Bone marrow (tissue), 2 donors: Measurements from ENCODE around the gene NRDC.

ENCODE experiments used
- DNase-seq, 2 donors: peaks; one replicate each; lab custom pipeline; 2025; lab: John Stamatoyannopoulos, UW

Gene NRDC

GRCh38 chr1:51758310-51758709 lies 120.2 kb downstream of the NRDC start:
- no peak for DNase-seq

- no peak for DNase-seq
Measured at GRCh38 chr1:51756290-51756689, 122.2 kb downstream of the NRDC start.

DNA sequence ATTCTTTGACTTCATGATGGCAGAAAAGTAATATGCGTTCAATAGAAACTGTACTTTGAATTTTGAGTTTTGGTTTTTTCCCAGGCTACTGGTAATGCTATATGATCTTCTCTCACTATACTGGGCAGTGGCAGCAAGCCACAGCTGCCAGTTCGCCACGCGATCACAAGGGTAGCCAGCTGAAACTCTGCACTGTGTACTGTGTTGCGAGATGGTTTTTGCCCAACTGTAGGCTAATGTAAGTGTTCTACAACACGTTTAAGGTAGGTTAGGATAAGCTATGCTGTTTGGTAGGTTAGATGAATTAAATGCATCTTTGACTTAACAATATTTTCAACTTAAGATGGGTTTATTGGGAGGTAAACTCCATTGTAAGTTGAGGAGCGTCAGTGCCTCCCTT lies 123.1 kb downstream of the NRDC start:
- DNase-seq = no peak

- no peak for DNase-seq
Measured at GRCh38 chr1:51754666-51755065, 123.9 kb downstream of the NRDC start.

- no peak for DNase-seq
Measured at GRCh38 chr1:51753969-51754368, 124.6 kb downstream of the NRDC start.

DNA sequence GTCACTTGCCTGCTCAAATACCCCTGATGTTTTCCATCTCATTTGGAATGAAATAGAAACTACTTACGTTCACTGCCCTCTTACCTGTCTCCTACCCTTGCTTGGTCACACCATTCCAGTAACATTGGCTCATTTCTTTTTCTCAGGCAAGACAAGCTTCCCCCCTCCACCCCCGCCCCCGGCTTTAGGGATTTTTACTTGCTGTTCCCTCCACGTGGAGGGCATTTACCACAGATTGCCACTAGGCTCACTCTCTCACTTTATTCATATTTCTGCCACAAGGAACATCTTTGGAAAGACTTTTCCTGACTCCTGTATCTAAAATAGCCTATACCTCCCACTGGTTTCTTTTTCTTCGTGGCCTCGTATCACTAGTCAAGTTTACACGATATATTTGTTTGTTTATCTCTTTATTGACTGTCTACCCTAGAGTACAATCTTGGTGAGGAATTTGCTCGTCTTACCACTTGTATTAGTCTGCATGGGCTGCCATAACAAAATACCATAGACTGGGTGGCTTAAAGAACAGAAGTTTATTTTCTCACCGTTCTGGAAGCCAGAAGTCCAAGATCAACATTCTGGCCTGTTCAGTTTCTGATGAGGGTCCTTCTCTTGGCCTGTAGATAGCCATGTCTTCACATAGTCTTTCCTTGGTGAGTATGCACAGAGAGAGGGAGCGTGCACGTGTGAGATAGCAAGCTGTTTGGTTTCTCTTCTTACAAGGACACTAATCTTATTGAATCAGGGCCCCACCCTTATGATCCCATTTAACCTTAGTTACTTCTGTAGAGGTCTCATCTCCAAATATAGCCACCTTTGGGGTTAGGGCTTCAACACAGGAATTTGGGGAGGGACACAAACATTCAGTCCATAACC lies 126.2 kb downstream of the NRDC start:
- no peak for DNase-seq

GRCh38 chr1:51750729-51751128 lies 127.8 kb downstream of the NRDC start:
- DNase-seq = no peak

DNA sequence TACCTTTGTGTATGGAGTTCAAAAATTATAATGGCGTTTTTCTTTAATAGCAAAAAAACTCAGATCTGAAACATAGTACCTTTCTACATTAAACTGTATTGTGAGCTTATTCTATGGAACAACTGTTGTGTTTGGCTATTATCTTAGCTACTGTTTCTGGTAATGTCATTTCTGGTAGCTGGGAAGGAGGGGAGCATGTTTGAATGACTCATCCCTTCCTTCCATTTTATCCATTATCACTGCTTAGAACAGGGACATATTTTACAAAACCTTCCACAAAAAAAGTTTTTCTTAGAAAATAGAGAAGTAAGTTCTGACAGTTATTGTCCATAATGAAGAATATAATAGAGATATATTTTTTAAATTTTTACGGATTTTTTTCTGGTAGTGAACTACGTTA lies 128.3 kb downstream of the NRDC start:
- DNase-seq = peak in 1 of 2 donors; percentile 69

DNA sequence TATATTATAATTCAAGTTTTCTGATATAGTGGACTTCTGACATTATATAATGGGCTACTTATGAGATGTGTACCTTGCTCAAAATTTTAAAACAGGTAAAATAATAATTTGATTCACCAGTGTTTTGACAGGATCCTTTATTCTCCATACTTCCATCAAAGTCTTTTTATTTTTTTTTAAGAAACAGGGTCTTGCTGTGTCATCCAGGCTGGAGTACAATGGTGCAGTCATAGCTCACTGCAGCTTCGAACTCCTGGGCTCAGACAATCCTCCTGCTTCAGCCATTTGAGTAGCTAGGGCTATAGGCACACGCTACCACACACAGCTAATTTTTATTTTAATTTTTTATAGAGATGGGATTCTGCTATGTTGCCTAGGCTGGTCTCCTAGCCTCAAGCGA lies 129.4 kb downstream of the NRDC start:
- DNase-seq = no peak

DNA sequence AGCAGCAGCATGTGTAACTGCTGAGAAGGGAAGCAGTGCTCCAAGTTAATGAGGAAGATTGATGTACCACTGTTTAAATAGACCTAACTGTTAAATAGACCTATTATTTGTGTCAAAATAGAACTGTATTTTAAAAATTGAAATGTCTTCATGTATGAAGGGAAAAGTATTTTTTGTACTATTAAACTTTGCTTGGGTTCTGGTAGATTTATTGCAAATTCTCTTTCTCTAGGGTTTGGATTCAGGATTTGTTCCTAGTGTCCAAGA lies 133.3 kb downstream of the NRDC start:
- no peak for DNase-seq

DNA sequence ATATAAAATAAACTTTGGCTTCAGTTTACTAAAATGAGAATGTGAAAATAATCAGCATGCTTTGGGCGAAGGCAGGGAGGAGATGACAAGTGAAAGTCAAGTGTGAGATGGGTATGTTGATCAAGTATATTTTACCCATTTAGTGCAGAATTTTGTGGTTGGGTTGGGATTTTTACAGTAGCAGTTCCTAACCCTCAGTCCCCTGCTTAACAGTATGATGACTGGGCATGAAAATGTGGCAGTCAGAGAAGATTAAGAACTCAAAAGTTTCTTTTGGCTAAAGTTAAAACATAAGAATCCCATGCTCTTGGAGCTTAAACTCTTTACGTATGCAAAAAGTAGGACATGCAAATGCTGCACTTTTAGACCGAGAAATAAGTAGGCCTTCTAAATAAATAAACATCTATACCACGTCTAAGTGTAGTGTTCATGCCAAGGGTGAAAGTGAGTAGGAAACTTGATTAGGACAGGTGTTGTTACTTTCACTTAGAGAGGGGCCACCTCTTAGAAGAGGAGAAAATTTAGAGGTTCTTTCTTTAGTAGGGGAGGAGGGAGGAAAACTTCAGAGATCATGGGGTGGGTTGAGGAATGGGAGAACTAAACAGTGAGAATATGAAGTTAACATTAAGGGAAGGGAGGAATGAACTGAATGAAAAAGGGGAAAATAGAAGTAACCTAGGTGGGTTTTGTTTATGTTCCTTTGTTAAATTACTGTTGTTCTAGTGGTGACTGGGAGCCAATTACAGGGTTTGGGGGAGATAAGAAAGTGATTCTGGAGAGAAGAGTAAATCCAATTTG lies 133.8 kb downstream of the NRDC start:
- DNase-seq = no peak

GRCh38 chr1:51741121-51741681 lies 137.3 kb downstream of the NRDC start:
- DNase-seq = no peak

- DNase-seq = no peak
Measured at GRCh38 chr1:51740652-51741051, 137.9 kb downstream of the NRDC start.
